HFF-Myc (cell line): ENCODE data around the gene SCTR.

Source experiments
- DNase-seq: peaks from one replicate; pipeline ENCODE4 v3.0.0-alpha.2; 2011; ENCODE audit warnings: low read depth; ENCODE audit errors: extremely low read depth
- H3K4me3 ChIP-seq: replicated peaks from 2 replicates; pipeline ENCODE4 v1.5.1; 2011; ENCODE audit warnings: low read depth, mild to moderate bottlenecking, control low read depth, low read length
- TF ChIP-seq, protein P1 (sequence below): IDR thresholded peaks from 2 replicates; pipeline ENCODE4 v1.5.1; 2012; ENCODE audit warnings: mild to moderate bottlenecking, low read depth, low read length, control low read depth; ENCODE audit errors: missing control alignments

SCTR gene

DNA sequence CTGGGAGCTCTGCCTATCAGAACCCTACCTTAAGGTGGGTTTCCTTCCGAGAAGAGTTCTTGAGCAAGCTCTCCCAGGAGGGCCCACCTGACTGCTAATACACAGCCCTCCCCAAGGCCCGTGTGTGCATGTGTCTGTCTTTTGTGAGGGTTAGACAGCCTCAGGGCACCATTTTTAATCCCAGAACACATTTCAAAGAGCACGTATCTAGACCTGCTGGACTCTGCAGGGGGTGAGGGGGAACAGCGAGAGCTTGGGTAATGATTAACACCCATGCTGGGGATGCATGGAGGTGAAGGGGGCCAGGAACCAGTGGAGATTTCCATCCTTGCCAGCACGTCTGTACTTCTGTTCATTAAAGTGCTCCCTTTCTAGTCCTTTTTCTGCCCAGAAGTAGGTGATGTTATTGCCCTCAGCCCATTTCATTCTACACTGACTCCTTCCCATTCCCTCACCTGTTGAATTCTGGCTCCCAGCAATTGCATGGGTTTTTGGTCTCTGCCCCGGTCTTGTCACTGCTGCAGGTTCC is 86.1 kb downstream of the SCTR start:
- TF ChIP-seq, protein P1, sequence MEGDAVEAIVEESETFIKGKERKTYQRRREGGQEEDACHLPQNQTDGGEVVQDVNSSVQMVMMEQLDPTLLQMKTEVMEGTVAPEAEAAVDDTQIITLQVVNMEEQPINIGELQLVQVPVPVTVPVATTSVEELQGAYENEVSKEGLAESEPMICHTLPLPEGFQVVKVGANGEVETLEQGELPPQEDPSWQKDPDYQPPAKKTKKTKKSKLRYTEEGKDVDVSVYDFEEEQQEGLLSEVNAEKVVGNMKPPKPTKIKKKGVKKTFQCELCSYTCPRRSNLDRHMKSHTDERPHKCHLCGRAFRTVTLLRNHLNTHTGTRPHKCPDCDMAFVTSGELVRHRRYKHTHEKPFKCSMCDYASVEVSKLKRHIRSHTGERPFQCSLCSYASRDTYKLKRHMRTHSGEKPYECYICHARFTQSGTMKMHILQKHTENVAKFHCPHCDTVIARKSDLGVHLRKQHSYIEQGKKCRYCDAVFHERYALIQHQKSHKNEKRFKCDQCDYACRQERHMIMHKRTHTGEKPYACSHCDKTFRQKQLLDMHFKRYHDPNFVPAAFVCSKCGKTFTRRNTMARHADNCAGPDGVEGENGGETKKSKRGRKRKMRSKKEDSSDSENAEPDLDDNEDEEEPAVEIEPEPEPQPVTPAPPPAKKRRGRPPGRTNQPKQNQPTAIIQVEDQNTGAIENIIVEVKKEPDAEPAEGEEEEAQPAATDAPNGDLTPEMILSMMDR, result no peak
- no peak overlapping the region for H3K4me3 ChIP-seq
- DNase-seq, result no peak

GRCh38 chr2:119436993-119437772 is 87.1 kb downstream of the SCTR start:
- no peak overlapping the region for H3K4me3 ChIP-seq
- no peak for DNase-seq
- TF ChIP-seq, protein P1, result no peak

- DNase-seq, result no peak
- TF ChIP-seq, protein P1, result no peak
- H3K4me3 ChIP-seq, result no peak overlapping the region
These were observed 88.4 kb downstream of the SCTR start for GRCh38 chr2:119435953-119436297.

DNA sequence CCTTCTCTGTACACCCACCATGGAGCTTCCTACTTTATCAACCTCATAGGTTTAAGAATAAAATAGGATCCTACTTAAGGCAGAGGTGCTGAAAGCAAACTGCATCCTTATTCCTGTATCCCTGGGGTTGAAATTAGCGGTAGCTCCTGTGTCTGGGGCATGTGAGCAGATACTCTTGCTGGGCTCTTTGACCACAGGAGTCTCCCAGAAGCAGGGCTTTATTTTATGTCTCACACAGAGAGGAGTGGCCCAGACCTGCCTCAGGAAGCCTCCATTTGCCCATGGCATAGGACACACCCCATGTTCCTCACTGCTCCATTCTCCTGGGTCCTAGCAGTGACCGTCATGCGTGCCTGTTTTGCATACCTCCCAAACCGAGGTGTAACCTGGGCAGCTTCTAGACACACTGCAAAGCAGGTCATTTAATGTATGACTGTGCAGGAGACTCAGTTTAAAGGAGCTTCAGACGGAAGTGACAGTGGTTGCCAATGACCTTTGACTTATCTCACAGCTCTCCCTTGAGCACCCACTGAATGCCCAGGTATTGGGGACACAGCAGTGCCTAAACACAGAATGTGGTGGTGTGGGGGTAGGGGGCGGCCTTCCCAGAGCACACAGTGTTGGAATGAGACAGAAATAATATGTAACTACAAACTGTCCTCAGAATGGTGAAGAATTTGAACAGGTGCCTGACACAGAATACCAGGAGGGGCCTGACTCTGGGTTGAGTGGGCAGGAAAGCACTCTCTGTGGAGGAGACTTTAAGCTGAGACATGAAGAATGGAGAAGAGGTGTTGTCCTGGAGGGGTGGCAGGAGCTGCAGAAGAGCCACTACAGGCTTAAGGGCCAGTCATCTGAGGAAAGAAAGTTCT is 89.0 kb downstream of the SCTR start:
- no peak for DNase-seq

DNA sequence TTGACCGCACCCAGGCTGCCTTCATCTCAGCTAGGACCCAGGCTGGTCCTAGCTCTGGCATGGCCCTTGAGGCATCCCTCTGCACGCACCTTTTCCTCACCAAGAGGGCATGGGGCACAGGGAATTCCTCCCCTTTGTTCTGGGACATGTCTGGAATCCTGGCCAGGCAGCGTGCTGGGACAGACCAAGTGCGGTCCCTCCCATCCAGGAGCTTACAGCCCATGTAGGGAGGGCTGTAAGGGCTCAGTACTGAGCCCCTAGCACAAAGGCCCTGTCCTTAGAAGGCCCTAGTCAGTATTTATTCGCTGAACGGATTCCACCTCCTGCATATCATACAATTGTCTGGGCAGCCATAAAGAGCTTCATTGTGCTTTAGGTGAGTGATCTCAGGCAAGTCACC is 89.6 kb downstream of the SCTR start:
- DNase-seq, result no peak
- no peak overlapping the region for H3K4me3 ChIP-seq
- TF ChIP-seq, protein P1, result no peak

More for the DNA sequence above, 89.0 kb downstream of the SCTR start:
- TF ChIP-seq, protein P1, result no peak
- H3K4me3 ChIP-seq, result no peak overlapping the region

- DNase-seq, result no peak
- no peak overlapping the region for H3K4me3 ChIP-seq
- TF ChIP-seq, protein P1, result no peak
These were observed 90.5 kb downstream of the SCTR start for GRCh38 chr2:119433636-119434327.
